CD4-positive, CD25-positive, alpha-beta regulatory T cell (primary cell): ENCODE results near the gene LKAAEAR1. TPM values are rescaled to one million over a fixed set of nuclear protein-coding genes. Genes with fewer than 3 reads are reported as not detected.
A peak's percentile ranks its signal among the peaks of the same experiment; 100 is the strongest.

Source experiments
- ATAC-seq, 2 donors: fragments of 150-1000 bp; cut with Tn5 transposase; one replicate each; pipeline ENCODE4 v1.10.0; 2021; ENCODE audit warnings: low read depth in 2 of 2, moderate number of reproducible peaks in 2 of 2, moderate library complexity in 1 of 2
- DNase-seq, 3 donors: peaks; one replicate each; pipeline versions ENCODE4 v3.0.0 to v3.0.0-alpha.2; 2012 to 2022; ENCODE audit warnings: mixed read lengths in 1 of 3
- H3K27ac ChIP-seq: one replicate; pipeline ENCODE4 v1.7.0; 2013; ENCODE audit warnings: mild to moderate bottlenecking, low read length; ENCODE audit not compliant: insufficient read depth, poor library complexity, severe bottlenecking
- H3K27me3 ChIP-seq: one replicate; pipeline ENCODE4 v1.7.0; 2013; ENCODE audit warnings: low read length; ENCODE audit not compliant: control insufficient read depth, insufficient read depth
- H3K36me3 ChIP-seq: one replicate; pipeline ENCODE4 v1.7.0; 2013; ENCODE audit warnings: mild to moderate bottlenecking, low read length, moderate library complexity; ENCODE audit not compliant: control insufficient read depth, insufficient read depth
- H3K4me1 ChIP-seq: 2 replicates; pipeline ENCODE4 v1.7.0; 2013; ENCODE audit warnings: mild to moderate bottlenecking, low read length; ENCODE audit not compliant: insufficient read depth, control insufficient read depth, poor library complexity, severe bottlenecking
- H3K4me3 ChIP-seq: one replicate; pipeline ENCODE4 v1.7.0; 2013; ENCODE audit warnings: low read depth, mild to moderate bottlenecking, low read length, moderate library complexity
- H3K9me3 ChIP-seq, 2 experiments: 1 replicate in 1 of 2; 2 replicates in 1 of 2; pipeline ENCODE4 v1.7.0; 2013; ENCODE audit warnings: low read length in 2 of 2, mild to moderate bottlenecking in 1 of 2, moderate library complexity in 1 of 2; ENCODE audit not compliant: control insufficient read depth in 2 of 2
- H3K27ac Mint-ChIP-seq, 3 donors: one replicate each; pipeline ENCODE4 v1.8.0; 2020 to 2022; ENCODE audit warnings: mild to moderate bottlenecking in 3 of 3, mixed read lengths in 3 of 3, moderate library complexity in 2 of 3
- H3K27me3 Mint-ChIP-seq: one replicate; pipeline ENCODE4 v1.8.0; 2022; ENCODE audit warnings: mild to moderate bottlenecking, mixed read lengths
- H3K36me3 Mint-ChIP-seq: one replicate; pipeline ENCODE4 v1.8.0; 2020; ENCODE audit warnings: mixed read lengths
- H3K4me1 Mint-ChIP-seq, 4 donors: one replicate each; pipeline ENCODE4 v1.8.0; 2020 to 2022; ENCODE audit warnings: mixed read lengths in 4 of 4, mild to moderate bottlenecking in 1 of 4
- H3K4me3 Mint-ChIP-seq, 4 donors: one replicate each; pipeline ENCODE4 v1.8.0; 2020 to 2022; ENCODE audit warnings: mild to moderate bottlenecking in 4 of 4, mixed read lengths in 4 of 4, moderate library complexity in 3 of 4
- H3K9me3 Mint-ChIP-seq, 7 donors: one replicate each; pipeline ENCODE4 v1.8.0; 2020 to 2022; ENCODE audit warnings: mixed read lengths in 7 of 7, mild to moderate bottlenecking in 3 of 7, moderate library complexity in 2 of 7
- polyA plus RNA-seq, 4 donors: library from polyadenylated mRNA; unstranded; fragments of 300-500 nt; fragmentation: Illumina TruSeq; gene quantifications; one replicate each; pipeline ENCODE4 v1.2.3, GENCODE V29; 2021
- total RNA-seq: library from RNA; stranded (reverse); gene quantifications from one replicate; pipeline ENCODE4 v1.2.3, GENCODE V29; 2022

Gene LKAAEAR1
- total and polyA plus RNA-seq, 5 donors from 2014 or later: 0.42 to 1.4 TPM; not detected in 3

GRCh38 chr20:64036346-64037198 lies 47.6 kb downstream of the LKAAEAR1 start:
- Mint-ChIP-seq H3K27me3 (peaks cover 4% of the 10 kb centered on the region), H3K36me3 (peaks cover 4% of the 10 kb centered on the region), H3K27ac (peak overlapping the region in 1 of 3 donors; percentile 95), H3K4me1 (peaks cover 0 to 46% (median 16%) of the 10 kb centered on the region in 4 donors), H3K4me3 (peak overlapping the region in 3 of 4 donors; percentile 24 to 70 (median 63)), H3K9me3 (no peaks in the 10 kb centered on the region)
- Histone ChIP-seq H3K4me1 (peaks cover 72% of the 10 kb centered on the region), H3K4me3 (no peak overlapping the region), H3K36me3 (peaks cover 15% of the 10 kb centered on the region), H3K9me3 (no peaks in the 10 kb centered on the region), H3K27ac (peak overlapping the region; percentile 33), H3K27me3 (no peaks in the 10 kb centered on the region)
- DNase-seq: no peak
- no peak for ATAC-seq

- DNase-seq (no peak), ATAC-seq (no peak)
- Histone ChIP-seq H3K27me3 (no peaks in the 10 kb centered on the region), H3K9me3 (no peaks in the 10 kb centered on the region), H3K36me3 (peaks cover 18% of the 10 kb centered on the region), H3K4me3 (peak within 1 kb of the TSS; percentile 1), H3K27ac (peak within 1 kb of the TSS; percentile 54), H3K4me1 (peaks cover 66% of the 10 kb centered on the region)
- peaks cover 4% of the 10 kb centered on the region for H3K27me3 Mint-ChIP-seq
- no peaks in the 10 kb centered on the region for H3K9me3 Mint-ChIP-seq
- peaks cover 4% of the 10 kb centered on the region for H3K36me3 Mint-ChIP-seq
- H3K4me3 Mint-ChIP-seq: peak within 1 kb of the TSS; percentile 70 to 74 (median 72)
- peak within 1 kb of the TSS in 2 of 3 donors; percentile 86 to 99 for H3K27ac Mint-ChIP-seq
- H3K4me1 Mint-ChIP-seq: peaks cover 0 to 41% (median 16%) of the 10 kb centered on the region in 4 donors
These were observed 48.3 kb downstream of the LKAAEAR1 start, which contains the start of gene C20orf204 for GRCh38 chr20:64035933-64036345. Gene C20orf204 (plus strand): TSS chr20:64036182. CDS start chr20:64036324, 142 bp downstream.

- Histone ChIP-seq H3K27ac (peak overlapping the region; percentile 54), H3K4me1 (peaks cover 61% of the 10 kb centered on the region), H3K9me3 (no peaks in the 10 kb centered on the region), H3K36me3 (peaks cover 24% of the 10 kb centered on the region), H3K4me3 (peak overlapping the region; percentile 1), H3K27me3 (no peaks in the 10 kb centered on the region)
- peaks cover 0 to 38% (median 16%) of the 10 kb centered on the region in 4 donors for H3K4me1 Mint-ChIP-seq
- H3K4me3 Mint-ChIP-seq: peak overlapping the region; percentile 48 to 74 (median 72)
- H3K9me3 Mint-ChIP-seq: no peaks in the 10 kb centered on the region
- DNase-seq (peak in 1 of 3 donors; percentile 83), ATAC-seq (peak; percentile 15 to 52)
- H3K36me3 Mint-ChIP-seq: peaks cover 8% of the 10 kb centered on the region
- peaks cover 4% of the 10 kb centered on the region for H3K27me3 Mint-ChIP-seq
- peak overlapping the region in 2 of 3 donors; percentile 86 to 99 for H3K27ac Mint-ChIP-seq
These were observed 48.9 kb downstream of the LKAAEAR1 start for GRCh38 chr20:64035066-64035932.

- Mint-ChIP-seq H3K4me3 (no peak overlapping the region), H3K9me3 (no peaks in the 10 kb centered on the region), H3K4me1 (peaks cover 0 to 28% (median 12%) of the 10 kb centered on the region in 4 donors), H3K27ac (peak overlapping the region in 2 of 3 donors; percentile 76 to 91), H3K36me3 (peaks cover 9% of the 10 kb centered on the region), H3K27me3 (peaks cover 4% of the 10 kb centered on the region)
- H3K36me3 ChIP-seq: peaks cover 37% of the 10 kb centered on the region
- no peaks in the 10 kb centered on the region for H3K9me3 ChIP-seq
- no peak overlapping the region for H3K27ac ChIP-seq
- DNase-seq (no peak), ATAC-seq (no peak)
- H3K4me1 ChIP-seq: peaks cover 50% of the 10 kb centered on the region
- no peak overlapping the region for H3K4me3 ChIP-seq
- H3K27me3 ChIP-seq: no peaks in the 10 kb centered on the region
These were observed 50.2 kb downstream of the LKAAEAR1 start for GRCh38 chr20:64033981-64034493.

Other genes starting within 250 kb of the LKAAEAR1 start
- gene ABHD16B, start 222.9 kb downstream of the LKAAEAR1 start, total RNA-seq: not detected
- gene ABHD16B, start 222.9 kb downstream of the LKAAEAR1 start, polyA plus RNA-seq: under 1 TPM in 1 of 4 donors, not detected in 3; 0.21 TPM
- gene TPD52L2, start 219.1 kb downstream of the LKAAEAR1 start, total RNA-seq: 33.7 TPM
- gene TPD52L2, start 219.1 kb downstream of the LKAAEAR1 start, polyA plus RNA-seq: 10 to 100 TPM; 69.0 to 72.1 (median 69.9) TPM
- gene DNAJC5, start 189.3 kb downstream of the LKAAEAR1 start, total RNA-seq: 34.9 TPM
- 1 to 10 TPM; 5.0 to 7.0 (median 5.8) TPM for gene DNAJC5, start 189.3 kb downstream of the LKAAEAR1 start, polyA plus RNA-seq
- gene UCKL1, start 128.0 kb downstream of the LKAAEAR1 start, total RNA-seq: 43.0 TPM
- gene UCKL1, start 128.0 kb downstream of the LKAAEAR1 start, polyA plus RNA-seq: 10 to 100 TPM; 25.1 to 35.7 (median 31.6) TPM
- 21.2 TPM for gene ZNF512B, start 114.5 kb downstream of the LKAAEAR1 start, total RNA-seq
- under 1 TPM; 0.41 to 0.47 (median 0.45) TPM for gene ZNF512B, start 114.5 kb downstream of the LKAAEAR1 start, polyA plus RNA-seq
- gene SAMD10, start 104.8 kb downstream of the LKAAEAR1 start, total RNA-seq: 14.3 TPM
- gene SAMD10, start 104.8 kb downstream of the LKAAEAR1 start, polyA plus RNA-seq: 1 to 10 TPM; 5.9 to 8.3 (median 7.2) TPM
- gene PRPF6, start 103.3 kb downstream of the LKAAEAR1 start, total RNA-seq: 61.8 TPM
- gene PRPF6, start 103.3 kb downstream of the LKAAEAR1 start, polyA plus RNA-seq: 10 to 100 TPM; 76.8 to 85.3 (median 80.1) TPM
- 6.0 TPM for gene C20orf204, start 48.2 kb downstream of the LKAAEAR1 start, total RNA-seq
- 1 to 10 TPM in 1 of 4 donors, under 1 TPM in 2, not detected in 1; 0.89 to 1.4 (median 0.91) TPM for gene C20orf204, start 48.2 kb downstream of the LKAAEAR1 start, polyA plus RNA-seq
- gene SOX18, start 34.8 kb downstream of the LKAAEAR1 start, total RNA-seq: not detected
- gene SOX18, start 34.8 kb downstream of the LKAAEAR1 start, polyA plus RNA-seq: not detected
- gene TCEA2, start 21.2 kb downstream of the LKAAEAR1 start, total RNA-seq: 24.8 TPM
- gene TCEA2, start 21.2 kb downstream of the LKAAEAR1 start, polyA plus RNA-seq: 10 to 100 TPM; 17.7 to 27.1 (median 20.9) TPM
- gene RGS19, start 4.9 kb downstream of the LKAAEAR1 start, total RNA-seq: 50.7 TPM
- gene RGS19, start 4.9 kb downstream of the LKAAEAR1 start, polyA plus RNA-seq: 100 to 1,000 TPM in 2 of 4 donors, 10 to 100 TPM in 2; 79.4 to 105 (median 95.0) TPM
- 1.3 TPM for gene OPRL1, start 4.3 kb downstream of the LKAAEAR1 start, total RNA-seq
- gene OPRL1, start 4.3 kb downstream of the LKAAEAR1 start, polyA plus RNA-seq: 1 to 10 TPM in 1 of 4 donors, under 1 TPM in 3; 0.58 to 1.1 (median 0.59) TPM
- gene NPBWR2, start 23.2 kb upstream of the LKAAEAR1 start, total RNA-seq: not detected
- gene NPBWR2, start 23.2 kb upstream of the LKAAEAR1 start, polyA plus RNA-seq: not detected
- gene MYT1, start 80.1 kb upstream of the LKAAEAR1 start, total RNA-seq: not detected
- under 1 TPM in 1 of 4 donors, not detected in 3; 0.14 TPM for gene MYT1, start 80.1 kb upstream of the LKAAEAR1 start, polyA plus RNA-seq
- 112 TPM for gene PCMTD2, start 171.3 kb upstream of the LKAAEAR1 start, total RNA-seq
- 10 to 100 TPM; 51.1 to 84.1 (median 72.4) TPM for gene PCMTD2, start 171.3 kb upstream of the LKAAEAR1 start, polyA plus RNA-seq